ENCODE data around the gene GPRC5A. TPM values are rescaled to one million over a fixed set of nuclear protein-coding genes. Genes with fewer than 3 reads are reported as not detected.

GPRC5A gene
- total RNA-seq, 4 donors from 2014 or later: 7.0 to 166 (median 116) TPM

GRCh38 chr12:12926571-12927071, 35.3 kb downstream of the GPRC5A start:
- whole genome bisulfite sequencing, 2 donors (ENCODE audit: low coverage in 1 of 2): 85 to 90% methylated on average over 5 to 18 of the region's 18 CpGs
- intact Hi-C loops (cut with DNase I; ENCODE audit: low total_unique reads): no loop called here
- no peaks in the 10 kb centered on the region for H3K9me3 ChIP-seq
- no peak for DNase-seq
- no peaks in the 10 kb centered on the region for H3K27me3 ChIP-seq
- peak overlapping the region in 3 of 4 donors; percentile 49 to 69 (median 66) for H3K27ac ChIP-seq
- in situ Hi-C loops (cut with MboI; ENCODE audit: low pct_ligation_motif_present in 1 of 4, low pct_unique_long_range_greater_than_20kb in 1 of 4, low sequenced_read_pairs in 3 of 4): no loop called here
- TF ChIP-seq CTCF (IDR thresholded peaks at IDR 0.05) (no peak), POLR2AphosphoS5 (IDR thresholded peaks at IDR 0.05) (no peak), EP300 (IDR thresholded peaks at IDR 0.05; ENCODE audit: low read depth) (no peak), POLR2A (IDR thresholded peaks at IDR 0.05) (no peak)
- peaks cover 0 to 5% (median 2%) of the 10 kb centered on the region in 4 donors for H3K4me1 ChIP-seq
- no peaks in the 10 kb centered on the region for H3K36me3 ChIP-seq
- H3K4me3 ChIP-seq: no peak overlapping the region

DNA sequence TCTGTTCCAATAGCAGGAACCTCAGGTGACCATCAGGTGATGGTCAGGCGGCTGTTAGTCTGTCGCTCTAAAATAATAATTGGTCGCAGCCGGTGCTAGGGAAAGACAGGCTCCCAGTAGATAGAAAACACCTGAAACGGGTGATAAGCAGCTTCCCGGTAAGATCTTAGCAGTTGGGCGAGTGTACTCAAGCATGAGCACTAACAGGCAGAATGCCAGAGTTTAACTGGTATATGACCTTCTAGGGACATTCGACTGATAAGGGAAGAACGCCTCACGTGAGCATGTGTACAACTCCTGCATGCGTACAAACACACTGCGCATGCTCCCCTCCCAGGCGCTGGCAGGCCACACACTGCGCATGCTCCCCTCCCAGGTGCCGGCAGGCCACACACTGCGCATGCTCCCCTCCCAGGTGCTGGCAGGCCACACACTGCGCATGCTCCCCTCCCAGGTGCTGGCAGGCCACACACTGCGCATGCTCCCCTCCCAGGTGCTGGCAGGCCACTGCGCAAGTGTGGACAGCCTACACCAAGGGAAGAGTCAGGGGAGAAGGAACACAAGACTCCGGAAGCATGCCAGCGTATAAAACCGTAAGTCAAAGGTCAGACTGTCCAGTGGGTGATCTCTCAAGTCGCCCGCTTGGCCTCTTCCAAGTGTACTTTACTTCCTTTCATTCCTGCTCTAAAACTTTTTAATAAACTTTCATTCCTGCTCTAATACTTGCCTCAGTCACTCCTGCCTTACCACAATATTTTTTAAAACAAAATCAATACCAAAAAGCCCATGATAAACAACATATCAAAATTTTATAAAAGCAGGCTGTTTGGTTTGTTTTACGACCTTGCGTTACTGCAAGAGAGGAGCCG, 36.1 kb downstream of the GPRC5A start:
- Histone ChIP-seq H3K36me3 (no peaks in the 10 kb centered on the region), H3K27me3 (no peaks in the 10 kb centered on the region), H3K27ac (peak overlapping the region in 3 of 4 donors; percentile 55 to 71 (median 66)), H3K4me3 (peak overlapping the region in 2 of 4 donors; percentile 23 to 24), H3K4me1 (peaks cover 0 to 5% (median 2%) of the 10 kb centered on the region in 4 donors), H3K9me3 (no peaks in the 10 kb centered on the region)
- intact Hi-C loops (cut with DNase I; ENCODE audit: low total_unique reads) (no loop called here), in situ Hi-C loops (cut with MboI; ENCODE audit: low pct_ligation_motif_present in 1 of 4, low pct_unique_long_range_greater_than_20kb in 1 of 4, low sequenced_read_pairs in 3 of 4) (no loop called here)
- peak; percentile 92 for DNase-seq
- TF ChIP-seq EP300 (IDR thresholded peaks at IDR 0.05; ENCODE audit: low read depth) (no peak), POLR2A (IDR thresholded peaks at IDR 0.05) (peak; percentile 52), POLR2AphosphoS5 (IDR thresholded peaks at IDR 0.05) (peak in 1 of 3 donors; percentile 57), CTCF (IDR thresholded peaks at IDR 0.05) (no peak)
- 40 to 41% methylated on average over 7 to 27 of the region's 27 CpGs for WGBS, 2 donors (ENCODE audit: low coverage in 1 of 2)

DNA sequence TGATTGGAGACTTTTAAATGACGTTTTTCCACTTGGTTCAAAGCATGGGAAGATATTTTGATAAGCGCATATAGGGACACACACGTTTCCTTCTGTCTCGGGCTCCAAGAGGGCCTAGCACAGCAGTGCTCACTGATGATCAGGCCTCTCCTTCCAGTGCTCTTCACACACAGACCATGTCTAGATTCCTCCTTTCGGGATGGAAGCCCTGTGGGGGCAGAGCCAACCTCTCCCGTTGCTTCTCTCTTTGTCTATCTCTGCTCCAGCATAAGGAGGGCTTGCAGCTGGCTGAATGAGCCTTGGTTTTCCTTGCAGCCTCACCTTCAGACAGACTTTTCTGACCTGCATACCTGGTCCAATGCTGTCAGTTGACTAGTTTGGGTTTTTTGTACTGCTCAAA, 38.3 kb downstream of the GPRC5A start:
- Histone ChIP-seq H3K27me3 (no peaks in the 10 kb centered on the region), H3K27ac (no peak overlapping the region), H3K4me3 (no peak overlapping the region), H3K36me3 (no peaks in the 10 kb centered on the region), H3K4me1 (peaks cover 0 to 5% (median 2%) of the 10 kb centered on the region in 4 donors), H3K9me3 (no peaks in the 10 kb centered on the region)
- intact Hi-C loops (cut with DNase I; ENCODE audit: low total_unique reads): no loop called here
- no peak for DNase-seq
- TF ChIP-seq CTCF (IDR thresholded peaks at IDR 0.05): no peak
- no peak for TF ChIP-seq POLR2AphosphoS5 (IDR thresholded peaks at IDR 0.05)
- TF ChIP-seq POLR2A (IDR thresholded peaks at IDR 0.05): no peak
- no peak for TF ChIP-seq EP300 (IDR thresholded peaks at IDR 0.05; ENCODE audit: low read depth)
- in situ Hi-C loops (cut with MboI; ENCODE audit: low pct_ligation_motif_present in 1 of 4, low pct_unique_long_range_greater_than_20kb in 1 of 4, low sequenced_read_pairs in 3 of 4): no loop called here
- 92% methylated on average over 5 to 6 of the region's 6 CpGs for WGBS, 2 donors (ENCODE audit: low coverage in 1 of 2)

- intact Hi-C loops (cut with DNase I; ENCODE audit: low total_unique reads): no loop called here
These were observed 39.4 kb downstream of the GPRC5A start for GRCh38 chr12:12930633-12931219.

More at GRCh38 chr12:12930633-12931219, 39.4 kb downstream of the GPRC5A start:
- DNase-seq: no peak
- H3K4me1 ChIP-seq: peaks cover 0 to 5% (median 2%) of the 10 kb centered on the region in 4 donors
- WGBS, 2 donors (ENCODE audit: low coverage in 1 of 2): 83 to 85% methylated on average over 2 of the region's 2 CpGs
- no peaks in the 10 kb centered on the region for H3K36me3 ChIP-seq
- no peak overlapping the region for H3K27ac ChIP-seq
- no peaks in the 10 kb centered on the region for H3K9me3 ChIP-seq
- TF ChIP-seq POLR2AphosphoS5 (IDR thresholded peaks at IDR 0.05) (no peak), EP300 (IDR thresholded peaks at IDR 0.05; ENCODE audit: low read depth) (no peak), CTCF (IDR thresholded peaks at IDR 0.05) (no peak), POLR2A (IDR thresholded peaks at IDR 0.05) (no peak)
- in situ Hi-C loops (cut with MboI; ENCODE audit: low pct_ligation_motif_present in 1 of 4, low pct_unique_long_range_greater_than_20kb in 1 of 4, low sequenced_read_pairs in 3 of 4): no loop called here
- no peak overlapping the region for H3K4me3 ChIP-seq
- no peaks in the 10 kb centered on the region for H3K27me3 ChIP-seq
